ENCODE measurements around the gene NUAK1. TPM values are rescaled to one million over a fixed set of nuclear protein-coding genes. Genes with fewer than 3 reads are reported as not detected.

NUAK1 gene
- total and polyA plus RNA-seq, 2 donors from 2014 or later: 2.9 to 28.8 TPM

- H3K9me3 ChIP-seq (ENCODE audit: control insufficient read depth in 2 of 3, insufficient read depth in 1 of 3, low read length in 3 of 3): no peaks in the 10 kb centered on the region
- H3K4me3 ChIP-seq (ENCODE audit: low read length in 3 of 3): no peak overlapping the region
- no peaks in the 10 kb centered on the region for H3K36me3 ChIP-seq (ENCODE audit: control insufficient read depth in 2 of 3, insufficient read depth in 3 of 3, low read length in 3 of 3)
- H3K9ac ChIP-seq (ENCODE audit: low read length in 3 of 3): no peak overlapping the region
- no peaks in the 10 kb centered on the region for H3K27me3 ChIP-seq (ENCODE audit: control insufficient read depth, insufficient read depth, low read length)
- FAIRE-seq (no peak), DNase-seq (no peak)
- intact Hi-C loops (cut with DNase I): no loop called here
- no peak overlapping the region for H3K27ac ChIP-seq (ENCODE audit: low read depth in 2 of 2, low read length in 2 of 2)
- peaks cover 2 to 14% (median 8%) of the 10 kb centered on the region in 3 donors for H3K4me1 ChIP-seq (ENCODE audit: control insufficient read depth in 2 of 3, insufficient read depth in 2 of 3, low read depth in 1 of 3, low read length in 3 of 3)
- no peak for TF ChIP-seq CTCF (IDR thresholded peaks at IDR 0.05; ENCODE audit: borderline replicate concordance, extremely low read depth, insufficient read depth)
Measured at GRCh38 chr12:106088811-106089485, 49.8 kb downstream of the NUAK1 start.

- intact Hi-C loops (cut with DNase I): no loop called here
- FAIRE-seq: no peak
- no peak overlapping the region for H3K27ac ChIP-seq (ENCODE audit: low read depth in 2 of 2, low read length in 2 of 2)
Measured at GRCh38 chr12:106088246-106088808, 50.4 kb downstream of the NUAK1 start.

GRCh38 chr12:106086696-106087095 lies 52.1 kb downstream of the NUAK1 start:
- no peaks in the 10 kb centered on the region for H3K36me3 ChIP-seq (ENCODE audit: control insufficient read depth in 2 of 3, insufficient read depth in 3 of 3, low read length in 3 of 3)
- intact Hi-C loops (cut with DNase I): no loop called here
- no peak overlapping the region for H3K4me3 ChIP-seq (ENCODE audit: low read length in 3 of 3)
- H3K27me3 ChIP-seq (ENCODE audit: control insufficient read depth, insufficient read depth, low read length): no peaks in the 10 kb centered on the region
- TF ChIP-seq CTCF (IDR thresholded peaks at IDR 0.05; ENCODE audit: borderline replicate concordance, extremely low read depth, insufficient read depth): no peak
- H3K27ac ChIP-seq (ENCODE audit: low read depth in 2 of 2, low read length in 2 of 2): no peak overlapping the region
- H3K4me1 ChIP-seq (ENCODE audit: control insufficient read depth in 2 of 3, insufficient read depth in 2 of 3, low read depth in 1 of 3, low read length in 3 of 3): peaks cover 2 to 14% (median 8%) of the 10 kb centered on the region in 3 donors
- FAIRE-seq (no peak), DNase-seq (no peak)
- no peaks in the 10 kb centered on the region for H3K9me3 ChIP-seq (ENCODE audit: control insufficient read depth in 2 of 3, insufficient read depth in 1 of 3, low read length in 3 of 3)
- H3K9ac ChIP-seq (ENCODE audit: low read length in 3 of 3): no peak overlapping the region

More at GRCh38 chr12:106088246-106088808, 50.4 kb downstream of the NUAK1 start:
- Histone ChIP-seq H3K36me3 (ENCODE audit: control insufficient read depth in 2 of 3, insufficient read depth in 3 of 3, low read length in 3 of 3) (no peaks in the 10 kb centered on the region), H3K4me3 (ENCODE audit: low read length in 3 of 3) (no peak overlapping the region), H3K4me1 (ENCODE audit: control insufficient read depth in 2 of 3, insufficient read depth in 2 of 3, low read depth in 1 of 3, low read length in 3 of 3) (peaks cover 2 to 14% (median 8%) of the 10 kb centered on the region in 3 donors), H3K27me3 (ENCODE audit: control insufficient read depth, insufficient read depth, low read length) (no peaks in the 10 kb centered on the region), H3K9ac (ENCODE audit: low read length in 3 of 3) (no peak overlapping the region), H3K9me3 (ENCODE audit: control insufficient read depth in 2 of 3, insufficient read depth in 1 of 3, low read length in 3 of 3) (no peaks in the 10 kb centered on the region)
- TF ChIP-seq CTCF (IDR thresholded peaks at IDR 0.05; ENCODE audit: borderline replicate concordance, extremely low read depth, insufficient read depth): no peak
- DNase-seq: no peak
